Karpas-422 (cell line): ENCODE measurements around the gene LIPH. TPM values are rescaled to one million over a fixed set of nuclear protein-coding genes. Genes with fewer than 3 reads are reported as not detected.

Experiments
- DNase-seq: peaks from one replicate; pipeline ENCODE4 v3.0.0-alpha.2; 2015
- H2AFZ ChIP-seq: fragments of 200-600 bp; sonication (generic); 2 replicates; pipeline ENCODE4 v1.6.1; 2014; ENCODE audit warnings: antibody characterized with exemption, low read length, mixed read lengths
- H3K27ac ChIP-seq: fragments of 200-600 bp; sonication (generic); 2 replicates; pipeline ENCODE4 v1.5.1; 2014; ENCODE audit warnings: mild to moderate bottlenecking, low read length, moderate library complexity
- H3K27me3 ChIP-seq: fragments of 200-600 bp; sonication (generic); 2 replicates; pipeline ENCODE4 v1.6.1; 2014; ENCODE audit warnings: low read length, mixed read lengths
- H3K36me3 ChIP-seq: fragments of 200-600 bp; sonication (generic); 2 replicates; pipeline ENCODE4 v1.6.1; 2014; ENCODE audit warnings: low read length, mixed read lengths; ENCODE audit not compliant: insufficient read depth
- H3K4me1 ChIP-seq: fragments of 200-600 bp; sonication (generic); 2 replicates; pipeline ENCODE4 v1.6.1; 2014; ENCODE audit warnings: mild to moderate bottlenecking, low read length, mixed read lengths
- H3K4me2 ChIP-seq: fragments of 200-600 bp; sonication (generic); 2 replicates; pipeline ENCODE4 v1.6.1; 2014; ENCODE audit warnings: low read length, low read depth, mild to moderate bottlenecking; ENCODE audit not compliant: poor library complexity, severe bottlenecking
- H3K4me3 ChIP-seq: fragments of 200-600 bp; sonication (generic); 2 replicates; pipeline ENCODE4 v1.5.1; 2014; ENCODE audit warnings: mild to moderate bottlenecking, antibody characterized with exemption, low read length, mixed read lengths
- H3K79me2 ChIP-seq: fragments of 200-600 bp; sonication (generic); 2 replicates; pipeline ENCODE4 v1.6.1; 2014; ENCODE audit warnings: mild to moderate bottlenecking, low read length, mixed read lengths
- H3K9ac ChIP-seq: fragments of 200-600 bp; sonication (generic); 2 replicates; pipeline ENCODE4 v1.6.0; 2014; ENCODE audit warnings: low read length
- H3K9me2 ChIP-seq: fragments of 200-600 bp; sonication (generic), shearing (Covaris generic); replicated peaks from 2 replicates; pipeline ENCODE4 v1.6.0; 2014; ENCODE audit warnings: mild to moderate bottlenecking, low read length, moderate library complexity; ENCODE audit not compliant: insufficient read depth
- H3K9me3 ChIP-seq: fragments of 300-700, 200-600 bp; sonication (generic); 2 replicates; pipeline ENCODE4 v1.6.1; 2014; ENCODE audit warnings: low read length, mixed read lengths
- H4K20me1 ChIP-seq: fragments of 200-600 bp; sonication (generic); 2 replicates; pipeline ENCODE4 v1.6.1; 2014; ENCODE audit warnings: mild to moderate bottlenecking, antibody characterized with exemption, low read length, low read depth; ENCODE audit not compliant: insufficient read depth
- total RNA-seq: library from RNA; depleted of rRNA; stranded (reverse); fragments of >200 nt; shearing (Covaris generic); gene quantifications from 2 replicates; pipeline ENCODE4 v1.2.3, GENCODE V29; 2014; ENCODE audit warnings: low replicate concordance

Gene LIPH
- total RNA-seq, 1 experiment from 2014 or later = not detected

DNA sequence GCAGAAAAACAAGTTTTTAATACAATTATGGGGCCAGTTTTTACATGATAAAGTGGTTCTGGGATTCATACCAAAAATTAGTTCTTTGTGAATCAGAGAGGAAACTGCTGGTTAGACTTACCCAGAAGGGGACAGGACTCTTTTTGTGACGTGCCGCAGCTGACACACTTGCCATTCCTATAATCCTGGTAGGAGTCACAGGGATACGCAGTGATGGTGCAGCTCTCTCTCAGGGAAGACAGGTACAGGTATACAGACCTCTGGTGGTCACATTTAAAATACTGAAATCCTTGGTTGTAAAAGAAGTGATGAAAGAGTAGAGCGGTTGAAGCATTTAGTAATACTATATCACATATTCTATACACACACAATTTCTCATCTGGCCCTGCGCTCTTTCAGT, 33.4 kb downstream of the LIPH start:
- H4K20me1 ChIP-seq = no peaks in the 10 kb centered on the region
- no peak for DNase-seq
- no peaks in the 10 kb centered on the region for H3K4me1 ChIP-seq
- no peak overlapping the region for H3K9ac ChIP-seq
- H3K79me2 ChIP-seq = no peaks in the 10 kb centered on the region
- H3K27me3 ChIP-seq = no peaks in the 10 kb centered on the region
- H3K36me3 ChIP-seq = no peaks in the 10 kb centered on the region
- H2AFZ ChIP-seq = no peak overlapping the region
- H3K9me2 ChIP-seq = no peaks in the 10 kb centered on the region
- no peak overlapping the region for H3K4me3 ChIP-seq
- H3K4me2 ChIP-seq = no peak overlapping the region
- no peaks in the 10 kb centered on the region for H3K9me3 ChIP-seq
- no peak overlapping the region for H3K27ac ChIP-seq

DNA sequence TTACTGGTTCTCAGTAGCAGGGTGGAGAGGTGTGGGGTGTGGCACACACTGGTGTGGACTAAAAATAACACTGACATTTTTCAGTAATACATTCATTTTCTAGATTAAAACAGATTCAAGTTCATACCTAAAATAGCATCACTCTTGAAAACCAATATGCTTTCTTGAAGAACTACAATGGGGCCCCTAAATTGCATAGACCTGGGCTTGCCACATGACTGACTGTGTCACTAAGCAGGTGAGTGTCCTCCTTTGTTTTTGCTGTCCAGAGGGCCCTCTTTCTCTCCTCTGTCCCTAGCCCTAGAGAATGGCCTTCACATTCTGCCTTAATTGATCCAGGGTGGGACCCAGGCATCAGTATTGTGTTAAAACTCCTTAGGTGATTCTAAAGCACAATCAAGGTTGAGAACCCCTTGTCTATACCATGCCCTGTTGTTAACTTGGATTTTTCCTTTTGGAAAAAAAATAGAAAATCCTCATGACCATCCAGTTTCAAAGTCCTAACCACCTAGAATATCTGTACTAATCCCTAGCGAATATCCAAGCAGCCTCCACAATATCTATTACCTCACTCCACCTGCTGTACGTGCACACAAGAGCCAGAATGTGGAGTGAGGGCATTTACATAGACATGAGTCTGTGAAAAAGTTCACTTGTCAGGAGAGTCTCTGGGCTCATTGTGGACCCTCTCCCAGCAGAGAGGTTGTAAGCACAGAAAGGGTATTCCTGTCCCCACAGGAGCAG, 34.8 kb downstream of the LIPH start:
- H3K9me3 ChIP-seq = no peaks in the 10 kb centered on the region
- H2AFZ ChIP-seq = no peak overlapping the region

DNA sequence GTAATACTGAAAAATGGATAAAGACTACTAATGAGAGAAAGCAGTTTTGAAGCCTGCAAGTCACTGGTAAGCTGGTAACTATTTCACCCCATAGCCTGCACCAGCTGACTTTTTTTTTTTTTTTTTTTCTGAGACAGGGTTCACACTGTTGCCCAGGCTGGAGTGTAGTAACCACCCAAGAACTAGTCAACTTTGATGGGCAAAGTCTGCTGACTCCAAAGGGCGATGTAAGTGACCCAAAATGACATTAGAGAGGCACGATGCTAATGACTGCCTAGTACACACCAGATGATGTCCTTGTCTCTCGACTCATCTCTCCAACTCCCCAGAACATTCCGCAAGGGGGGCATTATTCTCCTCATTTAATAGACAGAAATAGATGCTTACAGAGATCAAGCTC, 40.7 kb downstream of the LIPH start:
- Histone ChIP-seq H3K4me2 (no peak overlapping the region), H3K9me2 (no peaks in the 10 kb centered on the region), H4K20me1 (no peaks in the 10 kb centered on the region), H3K9me3 (no peaks in the 10 kb centered on the region), H3K9ac (no peak overlapping the region), H3K4me1 (no peaks in the 10 kb centered on the region), H3K4me3 (no peak overlapping the region), H3K27ac (no peak overlapping the region), H2AFZ (no peak overlapping the region), H3K79me2 (no peaks in the 10 kb centered on the region), H3K27me3 (no peaks in the 10 kb centered on the region), H3K36me3 (no peaks in the 10 kb centered on the region)
- DNase-seq = no peak

More for the DNA sequence above, 34.8 kb downstream of the LIPH start:
- H3K9me2 ChIP-seq = no peaks in the 10 kb centered on the region
- DNase-seq = no peak
- no peaks in the 10 kb centered on the region for H3K27me3 ChIP-seq
- no peaks in the 10 kb centered on the region for H3K79me2 ChIP-seq
- no peak overlapping the region for H3K4me3 ChIP-seq
- H3K4me2 ChIP-seq = no peak overlapping the region
- H4K20me1 ChIP-seq = no peaks in the 10 kb centered on the region
- no peak overlapping the region for H3K27ac ChIP-seq
- H3K9ac ChIP-seq = no peak overlapping the region
- no peaks in the 10 kb centered on the region for H3K36me3 ChIP-seq
- no peaks in the 10 kb centered on the region for H3K4me1 ChIP-seq

DNA sequence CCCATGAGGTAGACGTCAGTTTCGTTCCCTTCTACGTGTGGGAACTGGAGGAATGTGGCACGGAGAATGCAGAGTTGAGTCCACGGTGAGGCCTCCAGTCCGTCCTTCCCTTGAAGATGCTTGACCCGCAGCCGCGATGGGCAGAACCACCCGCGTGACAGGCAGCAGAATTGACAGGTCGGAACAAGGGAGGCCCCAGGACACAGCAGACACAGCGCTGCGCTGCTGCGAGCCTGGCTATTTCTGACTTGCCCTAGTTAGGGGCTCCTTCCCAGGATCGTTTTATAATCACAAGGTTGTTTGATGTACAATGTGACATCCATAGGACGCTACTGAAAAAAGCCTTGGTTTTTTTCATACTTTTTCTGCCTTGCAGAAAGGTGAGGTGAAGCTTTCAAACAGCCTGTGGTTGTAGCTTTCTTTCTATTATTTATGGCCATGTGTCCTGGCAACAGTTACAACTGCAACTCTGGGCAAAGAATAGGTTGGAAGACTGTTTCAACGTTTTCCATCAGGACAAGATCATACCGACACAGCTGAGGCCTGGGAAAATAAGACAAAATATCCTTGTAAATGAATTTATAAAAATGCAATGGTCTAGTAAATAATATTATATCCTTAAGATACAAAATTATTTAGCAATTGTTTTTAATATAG, 43.9 kb downstream of the LIPH start:
- H3K79me2 ChIP-seq = no peaks in the 10 kb centered on the region
- H3K9me2 ChIP-seq = no peaks in the 10 kb centered on the region
- H3K4me2 ChIP-seq = no peak overlapping the region
- no peaks in the 10 kb centered on the region for H3K9me3 ChIP-seq
- H3K27me3 ChIP-seq = no peaks in the 10 kb centered on the region
- H3K27ac ChIP-seq = no peak overlapping the region
- H3K4me1 ChIP-seq = no peaks in the 10 kb centered on the region
- no peak overlapping the region for H3K4me3 ChIP-seq
- no peaks in the 10 kb centered on the region for H3K36me3 ChIP-seq
- no peaks in the 10 kb centered on the region for H4K20me1 ChIP-seq
- no peak for DNase-seq
- no peak overlapping the region for H2AFZ ChIP-seq
- no peak overlapping the region for H3K9ac ChIP-seq

DNA sequence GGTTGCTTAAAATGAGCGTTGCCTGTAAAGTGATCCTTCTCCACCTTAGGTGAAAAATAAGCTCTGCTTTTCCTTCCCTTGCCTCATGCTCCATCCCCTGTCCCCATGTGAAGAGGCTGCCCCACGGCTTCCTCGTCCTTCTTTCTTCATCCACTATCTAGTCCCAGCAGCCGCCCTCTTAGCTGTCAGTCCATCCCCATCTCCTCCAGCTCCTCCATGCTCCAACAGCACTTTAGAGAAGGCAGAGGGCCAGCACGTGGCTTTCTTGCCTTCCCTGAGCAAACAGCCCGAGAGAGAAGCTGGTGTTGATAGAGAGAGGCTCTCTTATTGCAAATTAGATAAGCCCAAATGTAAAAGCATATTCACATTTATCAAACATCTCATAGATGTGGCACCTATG, 44.5 kb downstream of the LIPH start:
- Histone ChIP-seq H2AFZ (no peak overlapping the region), H3K4me1 (no peaks in the 10 kb centered on the region), H3K27ac (no peak overlapping the region), H3K9me3 (no peaks in the 10 kb centered on the region), H3K9me2 (no peaks in the 10 kb centered on the region), H4K20me1 (no peaks in the 10 kb centered on the region), H3K4me3 (no peak overlapping the region), H3K4me2 (no peak overlapping the region), H3K79me2 (no peaks in the 10 kb centered on the region), H3K9ac (no peak overlapping the region), H3K36me3 (no peaks in the 10 kb centered on the region), H3K27me3 (no peaks in the 10 kb centered on the region)
- no peak for DNase-seq

DNA sequence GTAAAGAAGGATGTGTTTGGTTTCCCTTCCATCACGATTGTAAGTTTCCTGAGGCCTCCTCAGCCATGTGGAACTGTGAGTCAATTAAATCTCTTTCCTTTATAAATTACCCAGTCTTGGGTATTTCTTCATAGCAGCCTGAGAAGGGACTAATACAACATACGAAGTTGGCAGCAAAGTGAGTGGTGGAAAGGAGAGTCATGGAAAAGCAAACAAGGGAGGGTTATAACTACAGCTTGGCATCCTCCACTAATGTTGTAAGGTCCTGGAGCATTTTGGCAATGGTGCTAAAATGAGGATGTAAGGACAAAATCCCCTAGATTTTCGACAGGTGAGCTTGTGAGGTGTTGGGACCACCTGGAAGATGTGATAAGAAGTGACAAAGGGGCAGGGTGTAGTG, 47.8 kb downstream of the LIPH start:
- no peak for DNase-seq

DNA sequence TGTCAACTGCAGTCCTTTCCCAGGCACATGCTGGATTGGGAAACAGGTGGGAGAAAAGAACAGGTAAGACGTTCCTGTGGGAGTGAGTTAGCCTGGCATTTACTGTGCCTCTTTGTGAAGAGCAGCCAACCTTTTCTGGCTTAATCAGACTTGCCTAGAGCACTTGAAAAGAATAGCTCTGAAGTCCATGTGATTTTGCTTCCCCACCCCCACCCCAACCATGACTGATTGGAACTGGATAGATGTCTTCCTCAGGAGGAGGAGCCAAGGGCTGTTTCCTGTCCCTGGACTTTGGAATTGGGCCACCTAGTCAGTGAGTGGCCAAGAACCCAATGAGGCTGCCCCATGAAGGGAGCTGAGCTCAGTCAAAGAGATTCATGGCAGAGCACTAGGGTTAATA, 48.9 kb downstream of the LIPH start:
- H3K79me2 ChIP-seq = no peaks in the 10 kb centered on the region
- no peak overlapping the region for H3K4me3 ChIP-seq
- no peaks in the 10 kb centered on the region for H4K20me1 ChIP-seq
- H3K4me1 ChIP-seq = no peaks in the 10 kb centered on the region
- H3K4me2 ChIP-seq = no peak overlapping the region
- H3K27me3 ChIP-seq = no peaks in the 10 kb centered on the region
- H2AFZ ChIP-seq = no peak overlapping the region
- H3K9ac ChIP-seq = no peak overlapping the region
- DNase-seq = no peak
- H3K9me2 ChIP-seq = no peaks in the 10 kb centered on the region
- no peaks in the 10 kb centered on the region for H3K9me3 ChIP-seq
- no peak overlapping the region for H3K27ac ChIP-seq
- no peaks in the 10 kb centered on the region for H3K36me3 ChIP-seq

More for the DNA sequence above, 47.8 kb downstream of the LIPH start:
- H4K20me1 ChIP-seq = no peaks in the 10 kb centered on the region
- H3K9ac ChIP-seq = no peak overlapping the region
- H3K27ac ChIP-seq = no peak overlapping the region
- no peaks in the 10 kb centered on the region for H3K79me2 ChIP-seq
- H3K4me3 ChIP-seq = no peak overlapping the region
- H3K4me2 ChIP-seq = no peak overlapping the region
- H3K4me1 ChIP-seq = no peaks in the 10 kb centered on the region
- no peaks in the 10 kb centered on the region for H3K36me3 ChIP-seq
- no peaks in the 10 kb centered on the region for H3K9me3 ChIP-seq
- no peaks in the 10 kb centered on the region for H3K27me3 ChIP-seq
- H2AFZ ChIP-seq = no peak overlapping the region
- H3K9me2 ChIP-seq = no peaks in the 10 kb centered on the region

DNA sequence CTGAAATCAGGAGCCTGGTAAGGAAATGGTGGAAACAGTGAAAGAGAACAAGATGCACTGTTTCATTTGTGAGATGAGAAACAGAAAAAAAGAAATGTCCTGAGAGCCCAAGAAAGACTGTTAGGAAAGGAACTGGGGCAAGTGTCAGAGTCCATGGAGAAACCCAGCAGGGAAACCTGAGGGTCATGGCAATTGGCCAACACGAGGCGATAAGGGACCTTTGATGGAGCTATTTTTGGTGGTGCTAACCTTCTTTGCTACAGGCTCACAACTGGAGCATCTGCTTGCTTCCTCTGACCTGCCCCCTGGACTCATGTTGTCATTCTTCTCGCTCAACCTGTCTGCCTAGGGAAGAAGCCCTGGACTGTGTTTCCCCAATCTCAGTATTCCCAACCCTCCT, 49.4 kb downstream of the LIPH start:
- no peaks in the 10 kb centered on the region for H3K27me3 ChIP-seq
- no peak for DNase-seq
- no peak overlapping the region for H3K9ac ChIP-seq
- H3K36me3 ChIP-seq = no peaks in the 10 kb centered on the region
- H3K9me3 ChIP-seq = no peaks in the 10 kb centered on the region
- H3K4me2 ChIP-seq = no peak overlapping the region
- H2AFZ ChIP-seq = no peak overlapping the region
- H3K27ac ChIP-seq = no peak overlapping the region
- no peaks in the 10 kb centered on the region for H3K4me1 ChIP-seq
- no peaks in the 10 kb centered on the region for H3K9me2 ChIP-seq
- no peaks in the 10 kb centered on the region for H4K20me1 ChIP-seq
- H3K4me3 ChIP-seq = no peak overlapping the region
- peaks cover under 1% of the 10 kb centered on the region; the same call in 1 of the 2 replicates for H3K79me2 ChIP-seq
